Choroid plexus epithelial cell (primary cell): Measurements from ENCODE around the gene AP2A2.

Experiments
- DNase-seq: peaks from one replicate; pipeline ENCODE4 v3.0.0-alpha.2; 2010; ENCODE audit warnings: low read depth
- H3K4me3 ChIP-seq: 2 replicates; pipeline ENCODE4 v1.5.1; 2011; ENCODE audit warnings: low read depth, mild to moderate bottlenecking, control low read depth, low read length, moderate library complexity
- CTCF ChIP-seq: conservative IDR thresholded peaks from 2 replicates; pipeline ENCODE4 v1.5.1; 2011; ENCODE audit warnings: low read depth, mild to moderate bottlenecking, control low read depth, inconsistent platforms, low read length, moderate library complexity

The AP2A2 gene

GRCh38 chr11:1060852-1061616 is 135.4 kb downstream of the AP2A2 start:
- no peak for TF ChIP-seq CTCF
- H3K4me3 ChIP-seq = no peak overlapping the region
- DNase-seq = peak; percentile 19
